ENCODE measurements around the gene CFAP53.
A peak's percentile ranks its signal among the peaks of the same experiment; 100 is the strongest.

Gene CFAP53

GRCh38 chr18:50281972-50282520 is 15.8 kb upstream of the CFAP53 start:
- Histone ChIP-seq H3K27me3 (ENCODE audit: insufficient read depth, poor library complexity, severe bottlenecking) (no peaks in the 10 kb centered on the region), H3K4me3 (replicated peaks; ENCODE audit: insufficient read depth, low read length) (peak overlapping the region; percentile 90), H3K27ac (replicated peaks) (peak overlapping the region; percentile 76)
- no peak for TF ChIP-seq SPI1 (IDR thresholded peaks at IDR 0.05; ENCODE audit: borderline replicate concordance, low read depth)
- no peak for DNase-seq (ENCODE audit: low read depth in 1 of 2, low spot score in 1 of 2)

GRCh38 chr18:50281295-50281971 is 15.1 kb upstream of the CFAP53 start, which contains the start of gene MBD1:
Gene MBD1 (minus strand): TSS chr18:50281523. CDS start chr18:50279992, 1,531 bp downstream.
- Histone ChIP-seq H3K4me3 (replicated peaks; ENCODE audit: insufficient read depth, low read length) (peak within 1 kb of the TSS; percentile 90), H3K27ac (replicated peaks) (peak within 1 kb of the TSS; percentile 76), H3K27me3 (ENCODE audit: insufficient read depth, poor library complexity, severe bottlenecking) (no peaks in the 10 kb centered on the region)
- DNase-seq (ENCODE audit: low read depth in 1 of 2, low spot score in 1 of 2), result peak; percentile 99
- peak; percentile 25; the same call in 1 of the 2 replicates for TF ChIP-seq SPI1 (IDR thresholded peaks at IDR 0.05; ENCODE audit: borderline replicate concordance, low read depth)
- peak; percentile 94 for TF ChIP-seq GABPA (IDR thresholded peaks at IDR 0.05; ENCODE audit: low read depth)
- TF ChIP-seq POLR2AphosphoS5 (IDR thresholded peaks at IDR 0.05; ENCODE audit: low read depth), result peak; percentile 92
- TF ChIP-seq, protein P1, sequence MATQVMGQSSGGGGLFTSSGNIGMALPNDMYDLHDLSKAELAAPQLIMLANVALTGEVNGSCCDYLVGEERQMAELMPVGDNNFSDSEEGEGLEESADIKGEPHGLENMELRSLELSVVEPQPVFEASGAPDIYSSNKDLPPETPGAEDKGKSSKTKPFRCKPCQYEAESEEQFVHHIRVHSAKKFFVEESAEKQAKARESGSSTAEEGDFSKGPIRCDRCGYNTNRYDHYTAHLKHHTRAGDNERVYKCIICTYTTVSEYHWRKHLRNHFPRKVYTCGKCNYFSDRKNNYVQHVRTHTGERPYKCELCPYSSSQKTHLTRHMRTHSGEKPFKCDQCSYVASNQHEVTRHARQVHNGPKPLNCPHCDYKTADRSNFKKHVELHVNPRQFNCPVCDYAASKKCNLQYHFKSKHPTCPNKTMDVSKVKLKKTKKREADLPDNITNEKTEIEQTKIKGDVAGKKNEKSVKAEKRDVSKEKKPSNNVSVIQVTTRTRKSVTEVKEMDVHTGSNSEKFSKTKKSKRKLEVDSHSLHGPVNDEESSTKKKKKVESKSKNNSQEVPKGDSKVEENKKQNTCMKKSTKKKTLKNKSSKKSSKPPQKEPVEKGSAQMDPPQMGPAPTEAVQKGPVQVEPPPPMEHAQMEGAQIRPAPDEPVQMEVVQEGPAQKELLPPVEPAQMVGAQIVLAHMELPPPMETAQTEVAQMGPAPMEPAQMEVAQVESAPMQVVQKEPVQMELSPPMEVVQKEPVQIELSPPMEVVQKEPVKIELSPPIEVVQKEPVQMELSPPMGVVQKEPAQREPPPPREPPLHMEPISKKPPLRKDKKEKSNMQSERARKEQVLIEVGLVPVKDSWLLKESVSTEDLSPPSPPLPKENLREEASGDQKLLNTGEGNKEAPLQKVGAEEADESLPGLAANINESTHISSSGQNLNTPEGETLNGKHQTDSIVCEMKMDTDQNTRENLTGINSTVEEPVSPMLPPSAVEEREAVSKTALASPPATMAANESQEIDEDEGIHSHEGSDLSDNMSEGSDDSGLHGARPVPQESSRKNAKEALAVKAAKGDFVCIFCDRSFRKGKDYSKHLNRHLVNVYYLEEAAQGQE (IDR thresholded peaks at IDR 0.05; ENCODE audit: insufficient replicate concordance, low read depth), result no peak
- no peak for TF ChIP-seq CTCF (IDR thresholded peaks at IDR 0.05; ENCODE audit: insufficient read depth, low read length)

GRCh38 chr18:50280707-50281294 is 14.5 kb upstream of the CFAP53 start:
- no peak for DNase-seq (ENCODE audit: low read depth in 1 of 2, low spot score in 1 of 2)
- Histone ChIP-seq H3K27ac (replicated peaks) (peak overlapping the region; percentile 76), H3K27me3 (ENCODE audit: insufficient read depth, poor library complexity, severe bottlenecking) (no peaks in the 10 kb centered on the region), H3K4me3 (replicated peaks; ENCODE audit: insufficient read depth, low read length) (peak overlapping the region; percentile 90)
- no peak for TF ChIP-seq CTCF (IDR thresholded peaks at IDR 0.05; ENCODE audit: insufficient read depth, low read length)
- no peak for TF ChIP-seq GABPA (IDR thresholded peaks at IDR 0.05; ENCODE audit: low read depth)
- no peak for TF ChIP-seq SPI1 (IDR thresholded peaks at IDR 0.05; ENCODE audit: borderline replicate concordance, low read depth)
- no peak for TF ChIP-seq POLR2AphosphoS5 (IDR thresholded peaks at IDR 0.05; ENCODE audit: low read depth)
- TF ChIP-seq, protein P1 (IDR thresholded peaks at IDR 0.05; ENCODE audit: insufficient replicate concordance, low read depth), result no peak

GRCh38 chr18:50279752-50280151 is 13.5 kb upstream of the CFAP53 start:
- TF ChIP-seq, protein P1 (IDR thresholded peaks at IDR 0.05; ENCODE audit: insufficient replicate concordance, low read depth), result no peak
- TF ChIP-seq SPI1 (IDR thresholded peaks at IDR 0.05; ENCODE audit: borderline replicate concordance, low read depth) (no peak), POLR2AphosphoS5 (IDR thresholded peaks at IDR 0.05; ENCODE audit: low read depth) (no peak)
- Histone ChIP-seq H3K27me3 (ENCODE audit: insufficient read depth, poor library complexity, severe bottlenecking) (no peaks in the 10 kb centered on the region), H3K4me3 (replicated peaks; ENCODE audit: insufficient read depth, low read length) (peak overlapping the region; percentile 90), H3K27ac (replicated peaks) (no peak overlapping the region)
- DNase-seq (ENCODE audit: low read depth in 1 of 2, low spot score in 1 of 2), result no peak
